ENCODE measurements around the gene GYPC. TPM values are rescaled to one million over a fixed set of nuclear protein-coding genes. Genes with fewer than 3 reads are reported as not detected.
"Not testable (repeated sequence)": the region's sequence is repeated elsewhere in the genome, so short reads cannot be mapped to it uniquely, and the experiment has no call there.

The GYPC gene
- total RNA-seq, 1 donor from 2014 or later = 41.4 TPM

DNA sequence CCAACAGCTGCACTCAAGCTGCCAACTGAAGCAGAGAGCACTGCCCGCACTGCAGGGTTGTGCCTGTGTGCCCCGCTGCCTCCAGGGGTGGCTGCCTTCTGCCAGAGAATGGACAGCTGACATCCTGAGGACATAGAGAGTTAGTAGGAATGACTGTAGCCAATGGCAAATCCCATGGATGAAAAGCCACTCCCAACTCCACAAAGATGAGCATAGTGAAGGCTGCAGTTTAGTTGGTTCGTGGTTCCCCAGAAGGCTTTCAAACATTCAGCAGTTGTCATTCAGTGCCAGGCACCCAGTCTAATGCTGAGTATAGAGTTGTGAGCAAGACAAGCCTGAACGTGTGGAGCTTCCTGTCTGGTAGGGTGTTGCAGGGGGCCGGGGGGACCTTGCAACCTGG lies 30.3 kb downstream of the GYPC start:
- H3K4me1 Mint-ChIP-seq = no peaks in the 10 kb centered on the region
- H3K4me3 Mint-ChIP-seq = no peak overlapping the region
- no peaks in the 10 kb centered on the region for H3K27me3 Mint-ChIP-seq (ENCODE audit: low read depth)
- TF ChIP-seq, protein P1, sequence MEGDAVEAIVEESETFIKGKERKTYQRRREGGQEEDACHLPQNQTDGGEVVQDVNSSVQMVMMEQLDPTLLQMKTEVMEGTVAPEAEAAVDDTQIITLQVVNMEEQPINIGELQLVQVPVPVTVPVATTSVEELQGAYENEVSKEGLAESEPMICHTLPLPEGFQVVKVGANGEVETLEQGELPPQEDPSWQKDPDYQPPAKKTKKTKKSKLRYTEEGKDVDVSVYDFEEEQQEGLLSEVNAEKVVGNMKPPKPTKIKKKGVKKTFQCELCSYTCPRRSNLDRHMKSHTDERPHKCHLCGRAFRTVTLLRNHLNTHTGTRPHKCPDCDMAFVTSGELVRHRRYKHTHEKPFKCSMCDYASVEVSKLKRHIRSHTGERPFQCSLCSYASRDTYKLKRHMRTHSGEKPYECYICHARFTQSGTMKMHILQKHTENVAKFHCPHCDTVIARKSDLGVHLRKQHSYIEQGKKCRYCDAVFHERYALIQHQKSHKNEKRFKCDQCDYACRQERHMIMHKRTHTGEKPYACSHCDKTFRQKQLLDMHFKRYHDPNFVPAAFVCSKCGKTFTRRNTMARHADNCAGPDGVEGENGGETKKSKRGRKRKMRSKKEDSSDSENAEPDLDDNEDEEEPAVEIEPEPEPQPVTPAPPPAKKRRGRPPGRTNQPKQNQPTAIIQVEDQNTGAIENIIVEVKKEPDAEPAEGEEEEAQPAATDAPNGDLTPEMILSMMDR (IDR thresholded peaks at IDR 0.05; ENCODE audit: unreplicated experiment) = no peak
- no peak for DNase-seq (ENCODE audit: low spot score in 2 of 2, unreplicated experiment in 2 of 2)
- H3K36me3 Mint-ChIP-seq = peaks cover 22% of the 10 kb centered on the region
- H3K27ac Mint-ChIP-seq = no peak overlapping the region
- peaks cover 6% of the 10 kb centered on the region for H3K9me3 Mint-ChIP-seq

DNA sequence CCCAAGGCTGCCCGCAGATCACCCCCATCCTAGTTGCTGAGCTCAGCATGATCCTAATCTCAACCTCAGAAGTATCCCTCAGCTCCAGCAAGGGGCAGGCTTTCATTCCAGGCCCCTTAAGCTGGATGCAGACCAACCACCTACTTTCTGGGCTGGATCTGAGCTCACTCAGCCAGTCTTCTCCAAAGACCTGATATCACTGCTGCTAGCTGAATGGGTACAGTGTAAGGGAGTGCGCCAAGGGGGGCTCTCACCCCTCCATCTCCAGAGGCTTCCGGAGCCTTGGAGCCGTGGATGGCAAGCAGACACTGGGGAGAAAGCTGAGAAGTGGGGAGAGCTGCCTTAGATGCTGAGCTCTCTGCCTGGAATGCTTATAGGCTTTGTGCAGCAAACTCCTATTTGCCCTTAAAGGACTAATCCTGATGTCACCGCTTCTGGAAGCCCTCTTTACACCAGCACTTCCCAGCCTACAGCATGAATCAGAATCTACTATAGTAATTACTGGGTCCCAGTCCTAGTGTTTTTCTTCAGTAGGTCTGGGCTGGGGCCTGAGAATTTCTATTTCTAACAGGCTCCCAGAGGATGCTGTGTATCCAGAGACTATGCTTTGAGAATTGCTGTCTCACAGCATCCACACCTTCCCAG lies 31.0 kb downstream of the GYPC start:
- no peak overlapping the region for H3K27ac Mint-ChIP-seq
- H3K27me3 Mint-ChIP-seq (ENCODE audit: low read depth) = no peaks in the 10 kb centered on the region

DNA sequence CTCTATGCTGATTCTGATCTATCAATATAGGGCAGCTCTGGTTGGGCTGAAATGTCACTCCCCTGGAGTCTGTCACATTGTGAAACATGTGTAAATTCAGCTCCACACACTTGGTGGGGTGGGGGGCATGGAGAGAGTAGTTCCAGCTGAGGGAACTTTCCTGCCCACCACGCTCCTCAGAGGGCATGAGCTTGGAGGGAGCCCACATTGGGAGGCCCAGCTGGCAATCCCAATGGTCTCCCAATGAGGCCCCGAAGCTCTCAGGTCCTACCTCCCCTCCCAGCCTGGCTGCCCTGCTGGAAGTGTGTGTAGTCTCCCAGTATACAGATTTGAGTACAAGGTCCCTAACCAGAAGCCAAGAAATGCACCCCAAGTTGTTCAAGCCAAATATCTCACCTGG lies 31.5 kb downstream of the GYPC start:
- TF ChIP-seq, protein P1 (IDR thresholded peaks at IDR 0.05; ENCODE audit: unreplicated experiment) = no peak
- H3K36me3 Mint-ChIP-seq = peaks cover 33% of the 10 kb centered on the region
- peaks cover 15% of the 10 kb centered on the region for H3K9me3 Mint-ChIP-seq
- H3K27me3 Mint-ChIP-seq (ENCODE audit: low read depth) = no peaks in the 10 kb centered on the region
- H3K27ac Mint-ChIP-seq = no peak overlapping the region
- no peak for DNase-seq (ENCODE audit: low spot score in 2 of 2, unreplicated experiment in 2 of 2)
- H3K4me1 Mint-ChIP-seq = no peaks in the 10 kb centered on the region
- no peak overlapping the region for H3K4me3 Mint-ChIP-seq

More for the DNA sequence above, 31.0 kb downstream of the GYPC start:
- Mint-ChIP-seq H3K9me3 (peaks cover 12% of the 10 kb centered on the region), H3K36me3 (peaks cover 28% of the 10 kb centered on the region), H3K4me3 (no peak overlapping the region), H3K4me1 (no peaks in the 10 kb centered on the region)
- TF ChIP-seq, protein P1 (IDR thresholded peaks at IDR 0.05; ENCODE audit: unreplicated experiment) = no peak
- no peak for DNase-seq (ENCODE audit: low spot score in 2 of 2, unreplicated experiment in 2 of 2)

DNA sequence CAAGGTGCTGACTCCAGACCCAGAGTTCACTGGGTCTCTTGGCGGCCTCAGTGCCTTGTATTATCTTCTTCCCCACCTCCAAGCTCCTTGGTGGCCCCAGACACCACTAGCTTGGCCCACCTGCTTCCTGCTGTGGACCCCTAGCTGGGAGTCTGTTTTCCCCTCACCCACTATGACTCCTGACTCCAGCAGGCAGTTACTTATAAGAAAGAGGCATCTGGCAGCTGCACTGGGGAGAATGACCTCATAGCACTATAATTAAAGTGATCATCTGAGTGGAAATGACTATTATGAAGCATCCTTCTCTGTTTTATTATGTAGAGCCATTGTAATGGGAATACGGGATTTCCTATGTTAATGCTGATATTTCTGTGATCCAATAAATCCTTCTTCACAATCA lies 32.6 kb downstream of the GYPC start:
- not testable (repeated sequence) for DNase-seq (ENCODE audit: low spot score in 2 of 2, unreplicated experiment in 2 of 2); H3K4me3 Mint-ChIP-seq; H3K4me1 Mint-ChIP-seq; H3K27me3 Mint-ChIP-seq (ENCODE audit: low read depth); H3K27ac Mint-ChIP-seq
- H3K36me3 Mint-ChIP-seq = peaks cover 39% of the 10 kb centered on the region
- peaks cover 25% of the 10 kb centered on the region for H3K9me3 Mint-ChIP-seq

DNA sequence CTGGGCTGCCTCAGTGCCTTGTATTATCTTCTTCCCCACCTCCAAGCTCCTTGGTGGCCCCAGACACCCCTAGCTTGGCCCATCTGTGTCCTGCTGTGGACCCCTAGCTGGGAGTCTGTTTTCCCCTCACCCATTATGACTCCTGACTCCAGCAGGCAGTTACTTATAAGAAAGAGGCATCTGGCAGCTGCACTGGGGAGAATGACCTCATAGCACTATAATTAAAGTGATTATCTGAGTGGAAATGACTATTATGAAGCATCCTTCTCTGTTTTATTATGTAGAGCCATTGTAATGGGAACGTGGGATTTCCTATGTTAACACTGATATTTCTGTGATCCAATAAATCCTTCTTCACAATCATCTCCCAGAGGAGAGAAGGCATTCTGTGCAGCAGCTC lies 36.3 kb downstream of the GYPC start:
- H3K27ac Mint-ChIP-seq; H3K27me3 Mint-ChIP-seq (ENCODE audit: low read depth); H3K4me1 Mint-ChIP-seq; DNase-seq (ENCODE audit: low spot score in 2 of 2, unreplicated experiment in 2 of 2); H3K4me3 Mint-ChIP-seq: not testable (repeated sequence)
- Mint-ChIP-seq H3K9me3 (peaks cover 25% of the 10 kb centered on the region), H3K36me3 (peaks cover 62% of the 10 kb centered on the region)

DNA sequence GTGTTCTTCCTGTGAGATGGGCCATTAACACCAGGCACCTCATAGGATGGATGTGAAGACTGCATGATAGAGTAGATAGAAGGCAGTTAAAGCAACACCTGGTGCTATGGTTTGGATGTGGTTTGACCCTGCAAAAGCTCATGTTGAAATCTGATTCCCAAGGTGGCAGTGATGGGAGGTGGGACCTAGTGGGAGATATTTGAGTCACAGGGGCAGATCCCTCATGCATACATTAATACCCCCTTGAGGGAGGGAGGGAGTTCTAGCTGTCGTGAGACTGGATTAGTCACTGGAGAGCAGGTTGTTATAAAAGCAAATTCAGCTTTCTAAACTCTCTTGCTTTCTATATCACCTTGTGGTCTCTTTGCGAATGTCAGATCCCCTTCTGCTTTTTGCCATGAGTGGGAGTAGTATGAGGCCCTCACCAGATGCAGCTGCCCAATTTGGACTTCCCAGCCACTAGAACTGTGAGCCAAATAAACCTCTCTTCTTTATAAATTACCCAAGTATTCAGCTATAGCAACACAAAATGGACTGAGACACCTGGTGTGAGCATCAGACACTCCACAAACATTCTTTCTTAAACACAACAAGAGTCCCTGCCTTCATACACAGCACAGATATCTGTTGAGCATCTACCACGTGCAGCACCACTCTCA lies 37.1 kb downstream of the GYPC start:
- not testable (repeated sequence) for DNase-seq (ENCODE audit: low spot score in 2 of 2, unreplicated experiment in 2 of 2)
- Mint-ChIP-seq H3K36me3 (peaks cover 62% of the 10 kb centered on the region), H3K9me3 (peaks cover 25% of the 10 kb centered on the region)

DNA sequence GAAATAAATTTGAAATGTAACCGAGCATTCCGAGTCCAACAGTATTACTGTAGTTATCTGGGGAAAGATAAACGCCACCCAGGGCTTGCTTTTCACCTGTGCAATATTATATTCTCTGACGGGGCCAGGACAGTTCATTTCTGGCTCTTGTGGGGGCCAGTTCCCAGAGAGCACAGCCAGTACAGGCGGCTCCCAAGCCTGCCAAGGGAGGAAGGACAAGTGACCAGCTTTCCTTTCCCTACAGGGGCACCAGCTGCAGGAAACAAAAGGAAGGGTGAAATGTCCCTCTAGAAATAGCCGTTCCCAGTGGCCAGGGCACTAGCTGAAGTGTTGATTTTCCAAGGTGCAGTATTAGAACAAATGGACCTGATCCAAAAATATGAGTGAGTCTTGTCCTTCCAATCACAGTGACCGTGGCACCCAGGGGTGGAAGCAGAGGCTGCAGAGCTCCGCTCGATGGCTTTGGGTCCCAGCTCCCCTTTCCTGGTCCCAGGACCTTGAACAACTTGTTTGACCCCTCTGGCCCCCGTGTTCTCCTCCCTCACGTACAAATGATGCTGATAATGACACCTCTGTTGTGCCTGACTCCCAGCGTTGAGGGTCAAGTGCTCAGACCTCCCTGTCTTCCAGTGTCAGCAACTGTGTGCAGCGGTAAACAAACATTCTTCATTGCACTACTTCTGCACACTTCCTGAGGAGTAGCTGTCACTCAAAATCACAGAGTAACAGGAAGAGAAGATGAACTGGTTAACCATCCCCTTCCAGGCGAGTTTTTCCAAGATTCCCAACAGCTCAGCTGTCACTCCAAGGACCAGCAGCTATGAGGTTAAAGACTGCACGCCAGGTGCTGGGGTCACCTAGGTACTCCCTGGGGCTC lies 40.9 kb downstream of the GYPC start:
- Mint-ChIP-seq H3K36me3 (peaks cover 42% of the 10 kb centered on the region), H3K27ac (no peak overlapping the region), H3K27me3 (ENCODE audit: low read depth) (no peaks in the 10 kb centered on the region), H3K4me3 (no peak overlapping the region), H3K4me1 (peaks cover 30% of the 10 kb centered on the region), H3K9me3 (peaks cover 13% of the 10 kb centered on the region)
- DNase-seq (ENCODE audit: low spot score in 2 of 2, unreplicated experiment in 2 of 2) = no peak
- TF ChIP-seq, protein P1 (IDR thresholded peaks at IDR 0.05; ENCODE audit: unreplicated experiment) = no peak

More for the DNA sequence above, 37.1 kb downstream of the GYPC start:
- H3K4me3 Mint-ChIP-seq; H3K27ac Mint-ChIP-seq; H3K27me3 Mint-ChIP-seq (ENCODE audit: low read depth); H3K4me1 Mint-ChIP-seq: not testable (repeated sequence)
